GM12878 (cell line): ENCODE data around the gene TNXB. TPM values are rescaled to one million over a fixed set of nuclear protein-coding genes. Genes with fewer than 3 reads are reported as not detected.

Source experiments
- ATAC-seq: fragments of 200-7000 bp; cut with Tn5 transposase; 3 replicates; pipeline ENCODE4 v1.9.1; 2020; ENCODE audit warnings: mild to moderate bottlenecking, moderate library complexity
- BruUV-seq: library from RNA; stranded (reverse); fragments of 400-500 nt; replicated peaks from 2 replicates; lab custom pipeline; 2021; lab: Mats Ljungman, UMichigan
- CTCF ChIA-PET: fragments of 300-600 bp; sonication (Branson Sonifier 250); formaldehyde crosslinking; extraction: SDS; loops from one replicate; lab custom pipeline; 2021; ENCODE audit warnings: inconsistent platforms; lab: Yijun Ruan, JAX
- POLR2A ChIA-PET: fragments of 350-600 bp; formaldehyde crosslinking; extraction: SDS; loops from one replicate; lab custom pipeline; 2021; ENCODE audit warnings: inconsistent platforms; lab: Charles Lee
- RAD21 ChIA-PET: fragments of 300-600 bp; sonication (Branson Sonifier 250); formaldehyde crosslinking; loops from one replicate; lab custom pipeline; 2023; ENCODE audit warnings: antibody characterized with exemption; ENCODE audit not compliant: unreplicated experiment; lab: Charles Lee
- SMC1A ChIA-PET: fragments of 300-600 bp; sonication (Branson Sonifier 250); formaldehyde crosslinking; loops from one replicate; lab custom pipeline; 2023; ENCODE audit not compliant: unreplicated experiment, uncharacterized antibody; lab: Charles Lee
- DNase-seq: peaks from one replicate; pipeline ENCODE4 v3.0.0-alpha.2; 2011; ENCODE audit warnings: low read depth, low spot score
- FAIRE-seq: peaks from 3 replicates; lab custom pipeline; 2011; peaks lifted over from hg19 to GRCh38; lab: Jason Lieb, UNC
- H2AFZ ChIP-seq: 2 replicates; pipeline ENCODE4 v1.6.0; 2011; ENCODE audit warnings: low read depth, low read length, control low read depth; ENCODE audit not compliant: control insufficient read depth
- H3K27ac ChIP-seq: 2 replicates; pipeline ENCODE4 v1.5.1; 2011; ENCODE audit warnings: control low read depth; ENCODE audit not compliant: control insufficient read depth, insufficient read depth
- H3K27me3 ChIP-seq, 2 experiments: replicated peaks in 1 of 2; 2 replicates each; pipeline versions ENCODE4 v1.6.0 to v1.6.1; 2011; ENCODE audit warnings: low read length in 1 of 2; ENCODE audit not compliant: control insufficient read depth in 2 of 2, insufficient read depth in 2 of 2
- H3K36me3 ChIP-seq, 2 experiments: 2 replicates each; pipeline ENCODE4 v1.5.1; 2011; ENCODE audit warnings: low read length in 1 of 2; ENCODE audit not compliant: control insufficient read depth in 2 of 2, insufficient read depth in 2 of 2
- H3K4me1 ChIP-seq: 2 replicates; pipeline ENCODE4 v1.6.1; 2011; ENCODE audit warnings: mild to moderate bottlenecking, low read length, moderate library complexity, mixed read lengths; ENCODE audit not compliant: control insufficient read depth, insufficient read depth
- H3K4me2 ChIP-seq: 2 replicates; pipeline ENCODE4 v1.6.0; 2011; ENCODE audit warnings: control low read depth; ENCODE audit not compliant: control insufficient read depth, insufficient read depth
- H3K4me3 ChIP-seq: fragments of 200-600 bp; sonication (generic); 2 replicates; pipeline ENCODE4 v1.5.1; 2016
- H3K79me2 ChIP-seq: 2 replicates; pipeline ENCODE4 v1.6.0; 2011; ENCODE audit warnings: low read length; ENCODE audit not compliant: control insufficient read depth, insufficient read depth
- H3K9ac ChIP-seq: 2 replicates; pipeline ENCODE4 v1.8.0; 2011; ENCODE audit warnings: low read length, control low read depth, mixed read lengths; ENCODE audit not compliant: control insufficient read depth, insufficient read depth
- H3K9me3 ChIP-seq: replicated peaks from 3 replicates; pipeline ENCODE4 v1.5.1; 2011; ENCODE audit warnings: mild to moderate bottlenecking, low read length; ENCODE audit not compliant: control insufficient read depth, insufficient read depth
- H4K20me1 ChIP-seq: 2 replicates; pipeline ENCODE4 v1.6.0; 2011; ENCODE audit not compliant: control insufficient read depth, insufficient read depth
- E2F8 ChIP-seq: fragments of 450-650 bp; IDR thresholded peaks from 2 replicates; pipeline ENCODE4 v1.6.1; 2018; ENCODE audit warnings: mild to moderate bottlenecking, low read depth, moderate library complexity; ENCODE audit not compliant: partially characterized antibody
- ESRRA ChIP-seq: IDR thresholded peaks from 2 replicates; pipeline ENCODE4 v1.6.1; 2012; ENCODE audit warnings: mild to moderate bottlenecking, low read length, improper control_type of control experiment
- MEF2A ChIP-seq: IDR thresholded peaks from 2 replicates; pipeline ENCODE4 v1.6.1; 2011; ENCODE audit warnings: low read depth, mild to moderate bottlenecking, low read length, moderate library complexity; ENCODE audit not compliant: insufficient read depth
- NR2C1 ChIP-seq: fragments of 450-650 bp; IDR thresholded peaks from 2 replicates; pipeline ENCODE4 v1.6.1; 2017; ENCODE audit warnings: antibody characterized with exemption, mild to moderate bottlenecking, moderate library complexity
- TAF1 ChIP-seq: IDR thresholded peaks from 2 replicates; pipeline ENCODE4 v1.6.1; 2011; ENCODE audit warnings: mild to moderate bottlenecking, low read depth, low read length, borderline replicate concordance
- ZNF622 ChIP-seq: fragments of 450-650 bp; IDR thresholded peaks from 2 replicates; pipeline ENCODE4 v1.6.1; 2017; ENCODE audit warnings: mild to moderate bottlenecking, inconsistent platforms
- WGBS: methylation state at CpG from one replicate; pipeline ENCODE4 v1.1.6; 2016; ENCODE audit warnings: low lambda C conversion rate; ENCODE audit not compliant: insufficient replicate concordance, insufficient coverage; ENCODE audit errors: missing lambda C conversion rate; 5-methylcytosine and 5-hydroxymethylcytosine counted together
- in situ Hi-C: fragments of 300-500 bp; cut with MboI; formaldehyde crosslinking; loops from 9 replicates; pipeline ENCODE4 v1.14.3; 2018; ENCODE audit warnings: mixed read lengths
- intact Hi-C: fragments of 100-400 bp; cut with micrococcal nuclease; formaldehyde crosslinking; loops from one replicate; pipeline ENCODE4 v1.14.2; 2022; ENCODE audit not compliant: unreplicated experiment
- polyA plus RNA-seq, 11 experiments: library from polyadenylated mRNA; depleted of rRNA in 4 of 11; unstranded in 6 of 11; stranded (reverse) in 5 of 11; fragments of >200 nt; fragmentation: Nextera tagmentation in 4 of 11; fragmentation: Illumina TruSeq in 1 of 11; extraction: Ambion mirVana in 4 of 11; extraction: Trizol in 1 of 11; gene quantifications; 1 replicate in 1 of 11; 2 replicates in 10 of 11; pipeline versions ENCODE4 v1.2.1 to v1.2.3, GENCODE V29; 2011 to 2016; ENCODE audit warnings: inconsistent platforms in 2 of 11, missing spikeins in 2 of 11, low read depth in 1 of 11
- total RNA-seq, 4 experiments: library from RNA; depleted of rRNA in 3 of 4; stranded (reverse); fragments of >200 nt in 3 of 4; fragmentation: Illumina TruSeq in 1 of 4; extraction: Trizol in 1 of 4; gene quantifications; 2 replicates each; pipeline versions ENCODE4 v1.2.1 to v1.2.3, GENCODE V29; 2013 to 2021

Gene TNXB
- total and polyA plus RNA-seq, 10 of the 15 experiments (the other 5 are each of a cell fraction or from before 2014, with no cell fraction given) = 0.03 to 2.5 (median 0.68) TPM; not detected in 2

- no peak overlapping the region for H3K27ac ChIP-seq
- intact Hi-C loops = no loop called here
- ChIA-PET POLR2A (interaction anchor here (0.6 kb wide), 1 partner anchor 58 kb away, joined by 5 read pairs; no protein-coding TSS in a partner anchor), CTCF (interaction anchor here (0.6 kb wide), 1 partner anchor 1988 kb away, joined by 3 read pairs; no protein-coding TSS in a partner anchor), SMC1A (no interaction called here)
- in situ Hi-C loops = no loop called here
- no peak overlapping the region for H3K4me2 ChIP-seq
- H3K9me3 ChIP-seq = no peaks in the 10 kb centered on the region
- no peak overlapping the region for H2AFZ ChIP-seq
- H3K27me3 ChIP-seq = peaks cover 0 to 1% of the 10 kb centered on the region in 2 experiments; a peak in 2 of 4 replicates
- no peak overlapping the region for H3K4me3 ChIP-seq
- no peak for FAIRE-seq
- no peak for ATAC-seq
- WGBS = 18% methylated on average over 12 of the region's 12 CpGs
- no TSS peak for BruUV-seq
- TF ChIP-seq ZNF622 = no peak
- no peak for TF ChIP-seq TAF1
- TF ChIP-seq E2F8 = no peak
- TF ChIP-seq NR2C1 = no peak
- no peak for TF ChIP-seq ESRRA
- TF ChIP-seq MEF2A = no peak
- TF ChIP-seq, all 136 proteins: peak for 0
- no peaks in the 10 kb centered on the region for H4K20me1 ChIP-seq
- RAD21 ChIA-PET = no interaction called here
- no peak overlapping the region for H3K9ac ChIP-seq
- H3K36me3 ChIP-seq = no peaks in the 10 kb centered on the region
- no peaks in the 10 kb centered on the region for H3K79me2 ChIP-seq
- DNase-seq = no peak
- no peaks in the 10 kb centered on the region for H3K4me1 ChIP-seq
Observed at GRCh38 chr6:32076321-32076809, 32.8 kb downstream of the TNXB start.
